Neural progenitor cell (in vitro differentiated cells): Measurements from ENCODE around the gene CDK2AP2.

Experiments
- CTCF ChIP-seq: fragments of 200-600 bp; sonication (generic); IDR thresholded peaks from 2 replicates; pipeline ENCODE4 v1.5.1; 2017; ENCODE audit warnings: antibody characterized with exemption, mild to moderate bottlenecking
- EZH2phosphoT487 ChIP-seq: fragments of 200-600 bp; sonication (generic); IDR thresholded peaks from 2 replicates; pipeline ENCODE4 v1.6.1; 2017; ENCODE audit warnings: antibody characterized with exemption

GRCh38 chr11:67502328-67502979 is 5.5 kb downstream of the CDK2AP2 start:
- TF ChIP-seq CTCF (no peak), EZH2phosphoT487 (no peak)
